GM12874 (cell line): Measurements from ENCODE around the gene ABCD3.

ENCODE experiments used
- CTCF ChIP-seq: IDR thresholded peaks from 2 replicates; pipeline ENCODE4 v1.5.1; 2011; ENCODE audit warnings: low read depth, mild to moderate bottlenecking, control low read depth, low read length, moderate library complexity; ENCODE audit not compliant: insufficient read depth

ABCD3 gene

GRCh38 chr1:94417978-94418663 is at the start of gene ABCD3:
TSS of gene ABCD3 (plus strand) at chr1:94418389. CDS start at chr1:94418479, 90 bp downstream.
- no peak for TF ChIP-seq CTCF

GRCh38 chr1:94379615-94380014 is 38.6 kb upstream of the ABCD3 start:
- TF ChIP-seq CTCF: no peak

GRCh38 chr1:94382201-94382600 is 36.0 kb upstream of the ABCD3 start:
- no peak for TF ChIP-seq CTCF

GRCh38 chr1:94383966-94384408 is 34.2 kb upstream of the ABCD3 start:
- TF ChIP-seq CTCF: no peak

- TF ChIP-seq CTCF: no peak
Observed at GRCh38 chr1:94384485-94385265, 33.5 kb upstream of the ABCD3 start.

- no peak for TF ChIP-seq CTCF
Observed at GRCh38 chr1:94385308-94385929, 32.8 kb upstream of the ABCD3 start.

GRCh38 chr1:94389298-94389697 is 28.9 kb upstream of the ABCD3 start:
- TF ChIP-seq CTCF: no peak
